ENCODE measurements around the gene TAC4. TPM values are rescaled to one million over a fixed set of nuclear protein-coding genes. Genes with fewer than 3 reads are reported as not detected.

Gene TAC4
- total RNA-seq, 1 donor from 2014 or later, result not detected

DNA sequence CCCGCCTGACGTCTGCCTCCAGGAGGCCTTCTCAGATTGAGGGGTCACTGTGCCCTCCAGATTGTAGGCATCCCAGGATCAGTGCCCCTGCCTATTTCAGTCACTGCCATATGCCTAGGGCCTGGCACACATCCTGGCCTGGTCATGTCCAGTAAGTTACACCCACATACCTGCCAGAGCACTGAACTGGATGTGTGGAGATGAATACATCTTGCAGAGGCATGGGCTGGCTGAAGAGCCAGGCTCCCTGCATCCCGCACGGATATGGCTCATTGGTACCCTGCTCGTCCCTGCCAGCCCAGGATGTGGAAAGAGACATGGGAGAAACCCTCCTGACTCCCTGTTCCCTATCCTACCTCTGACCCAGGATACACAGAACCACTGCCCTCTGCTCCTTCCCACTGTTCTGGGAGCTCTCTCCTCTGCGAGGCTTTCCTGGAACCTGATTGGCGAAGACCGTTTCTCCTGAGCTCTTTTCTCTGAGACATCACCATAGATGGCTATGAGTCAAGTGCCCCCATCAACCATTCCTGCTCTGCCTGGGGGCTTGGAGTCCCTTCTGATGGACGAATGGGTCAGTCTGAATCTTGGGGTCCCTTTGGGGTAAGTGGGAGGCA, 40.0 kb upstream of the TAC4 start:
- DNase-seq (no peak), ATAC-seq (peak; percentile 23)
- Histone ChIP-seq H3K4me1 (peaks cover 6% of the 10 kb centered on the region), H3K27ac (no peak overlapping the region), H3K36me3 (no peaks in the 10 kb centered on the region), H3K9me3 (no peaks in the 10 kb centered on the region), H3K27me3 (peaks cover 29% of the 10 kb centered on the region), H3K4me3 (no peak overlapping the region)
- TF ChIP-seq, protein P1, sequence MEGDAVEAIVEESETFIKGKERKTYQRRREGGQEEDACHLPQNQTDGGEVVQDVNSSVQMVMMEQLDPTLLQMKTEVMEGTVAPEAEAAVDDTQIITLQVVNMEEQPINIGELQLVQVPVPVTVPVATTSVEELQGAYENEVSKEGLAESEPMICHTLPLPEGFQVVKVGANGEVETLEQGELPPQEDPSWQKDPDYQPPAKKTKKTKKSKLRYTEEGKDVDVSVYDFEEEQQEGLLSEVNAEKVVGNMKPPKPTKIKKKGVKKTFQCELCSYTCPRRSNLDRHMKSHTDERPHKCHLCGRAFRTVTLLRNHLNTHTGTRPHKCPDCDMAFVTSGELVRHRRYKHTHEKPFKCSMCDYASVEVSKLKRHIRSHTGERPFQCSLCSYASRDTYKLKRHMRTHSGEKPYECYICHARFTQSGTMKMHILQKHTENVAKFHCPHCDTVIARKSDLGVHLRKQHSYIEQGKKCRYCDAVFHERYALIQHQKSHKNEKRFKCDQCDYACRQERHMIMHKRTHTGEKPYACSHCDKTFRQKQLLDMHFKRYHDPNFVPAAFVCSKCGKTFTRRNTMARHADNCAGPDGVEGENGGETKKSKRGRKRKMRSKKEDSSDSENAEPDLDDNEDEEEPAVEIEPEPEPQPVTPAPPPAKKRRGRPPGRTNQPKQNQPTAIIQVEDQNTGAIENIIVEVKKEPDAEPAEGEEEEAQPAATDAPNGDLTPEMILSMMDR (IDR thresholded peaks at IDR 0.05), result no peak
- intact Hi-C loops (cut with DNase I), result no loop called here

GRCh38 chr17:49887086-49887743, 39.3 kb upstream of the TAC4 start:
- Histone ChIP-seq H3K4me3 (no peak overlapping the region), H3K27ac (no peak overlapping the region), H3K9me3 (no peaks in the 10 kb centered on the region), H3K4me1 (peaks cover 6% of the 10 kb centered on the region), H3K36me3 (no peaks in the 10 kb centered on the region), H3K27me3 (peaks cover 29% of the 10 kb centered on the region)
- TF ChIP-seq, protein P1 (IDR thresholded peaks at IDR 0.05), result no peak
- ATAC-seq (peak; percentile 87), DNase-seq (peak; percentile 87)
- intact Hi-C loops (cut with DNase I), result no loop called here

DNA sequence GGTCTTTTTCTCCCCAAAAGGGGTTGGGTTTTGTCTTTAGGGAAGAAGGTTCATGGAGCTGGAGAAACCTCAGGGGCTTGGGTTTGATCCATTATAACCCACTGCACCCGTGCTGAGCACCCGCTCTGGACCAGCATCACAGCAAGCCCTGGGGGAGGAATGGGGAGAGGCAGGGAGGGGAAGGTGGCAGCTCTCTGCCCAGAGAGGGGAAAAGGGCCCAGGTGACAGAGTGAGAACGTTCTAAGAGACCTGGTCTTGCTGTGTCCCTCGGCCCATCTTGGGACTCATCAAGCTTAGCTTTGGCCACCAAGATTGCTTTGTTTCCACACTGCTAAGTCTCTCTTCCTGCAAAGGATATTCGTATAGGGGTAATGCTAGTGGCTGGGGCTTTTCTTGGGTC, 38.2 kb upstream of the TAC4 start:
- Histone ChIP-seq H3K4me3 (no peak overlapping the region), H3K36me3 (no peaks in the 10 kb centered on the region), H3K27ac (no peak overlapping the region), H3K9me3 (no peaks in the 10 kb centered on the region), H3K27me3 (peaks cover 31% of the 10 kb centered on the region), H3K4me1 (peaks cover 3% of the 10 kb centered on the region)
- ATAC-seq (no peak), DNase-seq (no peak)
- TF ChIP-seq, protein P1 (IDR thresholded peaks at IDR 0.05), result no peak
- intact Hi-C loops (cut with DNase I), result no loop called here

DNA sequence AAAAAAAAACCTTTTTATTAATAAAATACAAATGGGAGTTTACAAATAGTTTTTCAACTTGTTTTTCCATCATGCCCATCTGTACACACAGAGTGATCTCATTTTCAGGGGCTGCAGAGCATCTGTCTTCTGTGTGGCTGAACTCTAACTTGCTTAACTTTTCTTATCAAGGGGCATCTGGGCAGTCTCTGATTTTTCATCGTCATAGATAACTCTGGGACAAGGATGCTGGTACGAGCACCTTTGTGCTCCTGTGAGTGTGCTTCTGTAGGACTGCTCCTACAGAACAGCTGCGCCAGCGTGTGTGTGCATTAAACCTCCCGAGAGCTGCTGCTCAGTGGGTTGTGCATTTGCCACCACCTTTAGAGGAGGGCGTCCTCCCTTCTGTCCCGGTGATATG, 34.6 kb upstream of the TAC4 start:
- intact Hi-C loops (cut with DNase I), result loop anchor here (5.0 kb wide), 1 partner anchor 115 kb away; the partner anchor contains the start of gene DLX3

GRCh38 chr17:49881054-49881402, 33.2 kb upstream of the TAC4 start:
- ATAC-seq, result no peak
- DNase-seq, result no peak
- no peaks in the 10 kb centered on the region for H3K36me3 ChIP-seq
- intact Hi-C loops (cut with DNase I), result loop anchor here (5.0 kb wide), 1 partner anchor 116 kb away; the partner anchor contains the start of gene DLX3
- H3K27me3 ChIP-seq, result peaks cover 33% of the 10 kb centered on the region
- no peaks in the 10 kb centered on the region for H3K9me3 ChIP-seq
- TF ChIP-seq, protein P1 (IDR thresholded peaks at IDR 0.05), result no peak
- H3K4me3 ChIP-seq, result no peak overlapping the region
- H3K4me1 ChIP-seq, result peaks cover 7% of the 10 kb centered on the region
- H3K27ac ChIP-seq, result no peak overlapping the region

More for the DNA sequence above, 34.6 kb upstream of the TAC4 start:
- no peaks in the 10 kb centered on the region for H3K36me3 ChIP-seq
- no peak overlapping the region for H3K27ac ChIP-seq
- DNase-seq (no peak), ATAC-seq (no peak)
- no peaks in the 10 kb centered on the region for H3K9me3 ChIP-seq
- TF ChIP-seq, protein P1 (IDR thresholded peaks at IDR 0.05), result no peak
- H3K27me3 ChIP-seq, result peaks cover 33% of the 10 kb centered on the region
- H3K4me3 ChIP-seq, result no peak overlapping the region
- H3K4me1 ChIP-seq, result peaks cover 7% of the 10 kb centered on the region

Data from upper lobe of right lung (tissue), 1 donor.